Lung microvascular endothelial cell (primary cell): Measurements from ENCODE around the gene SVIP. TPM values are rescaled to one million over a fixed set of nuclear protein-coding genes. Genes with fewer than 3 reads are reported as not detected.

Experiments
- DNase-seq, 2 donors: peaks; one replicate each; pipeline versions ENCODE4 v3.0.0 to v3.0.0-alpha.2; 2010; ENCODE audit warnings: low read depth in 2 of 2
- total RNA-seq: library from RNA; depleted of rRNA; stranded (reverse); fragments of >200 nt; gene quantifications from 2 replicates; pipeline ENCODE4 v1.2.1, GENCODE V29; 2014

SVIP gene
- 10.3 and 10.7 TPM in 2 replicates for total RNA-seq

- DNase-seq: peak; percentile 98 to 100
Observed at GRCh38 chr11:22829231-22830081, at the start of gene SVIP. TSS of gene SVIP (minus strand) at chr11:22829801. CDS start at chr11:22829748, 53 bp downstream.

GRCh38 chr11:22878604-22879003, 49.0 kb upstream of the SVIP start:
- DNase-seq: no peak

GRCh38 chr11:22878039-22878438, 48.4 kb upstream of the SVIP start:
- no peak for DNase-seq

GRCh38 chr11:22875869-22876473, 46.4 kb upstream of the SVIP start:
- peak; percentile 87 to 88 for DNase-seq

- no peak for DNase-seq
Observed at GRCh38 chr11:22869325-22869724, 39.7 kb upstream of the SVIP start.

- DNase-seq: no peak
Observed at GRCh38 chr11:22860241-22860640, 30.6 kb upstream of the SVIP start, which contains the start of gene CCDC179. TSS of gene CCDC179 (minus strand) at chr11:22860474. CDS start at chr11:22860421, 53 bp downstream.

GRCh38 chr11:22859756-22860155, 30.2 kb upstream of the SVIP start:
- no peak for DNase-seq

- no peak for DNase-seq
Observed at GRCh38 chr11:22851477-22851876, 21.9 kb upstream of the SVIP start.

GRCh38 chr11:22846726-22847125, 17.1 kb upstream of the SVIP start:
- DNase-seq: no peak

- DNase-seq: peak; percentile 40 to 69
Observed at GRCh38 chr11:22832315-22833015, 2.9 kb upstream of the SVIP start.

GRCh38 chr11:22830082-22830414, 447 bp upstream of the SVIP start:
- no peak for DNase-seq

GRCh38 chr11:22828373-22828772, 1.2 kb downstream of the SVIP start:
- DNase-seq: no peak

- no peak for DNase-seq
Observed at GRCh38 chr11:22822203-22822602, 7.4 kb downstream of the SVIP start.

GRCh38 chr11:22809893-22810292, 19.7 kb downstream of the SVIP start:
- no peak for DNase-seq

- peak; percentile 36 to 65 for DNase-seq
Observed at GRCh38 chr11:22808571-22809197, 20.9 kb downstream of the SVIP start.

GRCh38 chr11:22807855-22808570, 21.6 kb downstream of the SVIP start:
- DNase-seq: peak; percentile 87 to 90

GRCh38 chr11:22807391-22807790, 22.2 kb downstream of the SVIP start:
- DNase-seq: peak; percentile 71 to 90

- DNase-seq: no peak
Observed at GRCh38 chr11:22802861-22803260, 26.7 kb downstream of the SVIP start.

- DNase-seq: no peak
Observed at GRCh38 chr11:22800482-22800881, 29.1 kb downstream of the SVIP start.

- DNase-seq: peak in 1 of 2 donors; percentile 65
Observed at GRCh38 chr11:22798901-22799300, 30.7 kb downstream of the SVIP start.

- no peak for DNase-seq
Observed at GRCh38 chr11:22797047-22797446, 32.6 kb downstream of the SVIP start.
